Measurements from ENCODE around the gene BBIP1. TPM values are rescaled to one million over a fixed set of nuclear protein-coding genes. Genes with fewer than 3 reads are reported as not detected.

BBIP1 gene
- polyA plus RNA-seq, 3 donors, result 16.2 to 41.1 (median 26.6) TPM

DNA sequence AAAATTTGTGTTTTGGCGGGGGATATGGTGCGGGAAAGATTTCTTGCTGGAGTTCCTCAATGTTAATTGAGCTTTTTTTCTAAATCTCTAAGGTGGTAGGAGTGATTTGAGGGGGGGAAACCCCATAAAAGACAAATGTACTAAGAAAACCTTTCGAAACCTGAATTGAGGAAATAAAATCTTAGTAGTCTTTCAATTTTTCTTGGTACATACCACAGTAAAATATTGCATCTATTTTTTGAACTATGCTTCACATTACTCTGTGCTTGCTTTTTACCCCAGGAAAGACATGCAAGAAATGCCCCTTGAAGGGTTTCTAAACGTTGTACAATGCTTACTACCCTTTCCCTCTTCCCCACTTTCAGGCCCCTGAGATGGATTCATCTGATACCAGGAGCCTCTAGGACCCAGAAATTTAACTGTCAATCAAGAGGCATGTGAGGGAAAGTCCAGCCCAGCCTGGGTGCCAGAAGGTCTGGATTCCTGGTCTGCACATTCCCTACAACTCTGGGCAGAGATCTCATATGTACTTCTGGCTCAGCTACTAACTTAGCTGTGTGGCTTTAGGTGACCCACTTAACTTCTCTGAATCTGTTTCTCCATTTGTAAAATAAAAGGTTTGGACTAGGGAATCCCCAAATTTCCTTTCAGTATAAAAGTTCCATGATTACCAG, 53.0 kb downstream of the BBIP1 start:
- no peaks in the 10 kb centered on the region for H3K36me3 ChIP-seq (replicated peaks in 1 of 2; ENCODE audit: control insufficient read depth in 1 of 2, insufficient read depth in 2 of 2, low read length in 2 of 2)
- peak overlapping the region in 1 of 3 experiments; percentile 68 for H3K4me3 ChIP-seq (replicated peaks in 1 of 3; ENCODE audit: low read depth in 2 of 3, low read length in 3 of 3)
- H3K4me1 ChIP-seq (ENCODE audit: control insufficient read depth in 1 of 2, insufficient read depth in 2 of 2, low read length in 2 of 2), result peaks cover 90% of the 10 kb centered on the region in 2 donors
- no peak for TF ChIP-seq CTCF (IDR thresholded peaks at IDR 0.05)
- H3K9ac ChIP-seq (ENCODE audit: insufficient read depth, low read length, poor library complexity, severe bottlenecking), result no peak overlapping the region
- H3K27me3 ChIP-seq (ENCODE audit: control insufficient read depth in 2 of 2, insufficient read depth in 2 of 2, low read length in 2 of 2), result no peaks in the 10 kb centered on the region
- H3K36me3 Mint-ChIP-seq, result no peaks in the 10 kb centered on the region
- no CpG with 5 or more reads among the region's 4 CpGs for WGBS (ENCODE audit: insufficient coverage)
- H4K20me1 ChIP-seq (ENCODE audit: insufficient read depth, low read length), result no peaks in the 10 kb centered on the region
- H3K4me3 Mint-ChIP-seq, result peak overlapping the region in 1 of 2 donors; percentile 91
- peaks cover 3% of the 10 kb centered on the region for H3K79me2 ChIP-seq (ENCODE audit: insufficient read depth, low read length)
- H3K27ac Mint-ChIP-seq, result peak overlapping the region; percentile 95 to 99 (median 98)
- H3K4me2 ChIP-seq (replicated peaks; ENCODE audit: extremely low read depth, low read length, poor library complexity, severe bottlenecking), result peak overlapping the region; percentile 71
- H2AFZ ChIP-seq (ENCODE audit: insufficient read depth, low read depth, low read length, poor library complexity, severe bottlenecking), result no peak overlapping the region
- peak in 2 of 3 donors; percentile 62 to 63 for DNase-seq
- H3K27me3 Mint-ChIP-seq (ENCODE audit: low read depth in 3 of 3), result peaks cover 0 to 3% (median 0%) of the 10 kb centered on the region in 3 donors
- H3K27ac ChIP-seq (ENCODE audit: low read depth in 1 of 2, low read length in 2 of 2), result peak overlapping the region; percentile 98
- intact Hi-C loops (cut with micrococcal nuclease), result no loop called here
- H3K9me3 ChIP-seq (replicated peaks in 1 of 2; ENCODE audit: control insufficient read depth in 1 of 2, insufficient read depth in 1 of 2, low read length in 2 of 2), result no peaks in the 10 kb centered on the region
- no peaks in the 10 kb centered on the region for H3K9me3 Mint-ChIP-seq
- H3K4me1 Mint-ChIP-seq, result peaks cover 92% of the 10 kb centered on the region

DNA sequence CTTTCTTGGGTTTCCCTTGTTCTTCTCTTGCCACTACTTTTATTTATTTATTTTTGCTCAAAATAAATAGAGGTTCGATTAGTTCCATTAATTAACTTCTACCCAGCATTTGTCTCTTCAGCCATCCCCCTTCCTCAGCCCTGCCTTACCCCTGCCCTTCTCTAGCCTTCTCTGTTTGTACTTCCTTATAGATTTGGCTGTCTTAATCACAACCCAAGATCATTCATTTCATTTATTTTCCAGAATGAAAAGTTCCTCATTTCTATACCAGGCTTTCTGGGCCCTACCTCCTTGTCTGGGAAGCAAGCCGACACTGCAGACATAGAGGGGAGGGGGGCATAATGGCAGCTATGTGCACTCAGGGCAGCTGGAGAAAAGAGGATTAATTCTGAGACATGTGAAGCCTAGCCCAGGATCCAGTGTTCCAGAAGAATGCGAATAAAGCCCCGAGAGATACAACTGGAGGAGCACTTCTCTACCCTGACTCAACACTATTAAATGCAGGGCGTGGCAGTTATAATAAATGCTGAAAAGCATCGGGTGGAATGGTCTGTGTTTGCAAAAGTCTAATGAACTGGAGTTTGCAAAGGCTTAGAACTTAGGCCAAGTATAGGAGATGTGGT, 53.7 kb downstream of the BBIP1 start:
- Histone ChIP-seq H3K4me1 (ENCODE audit: control insufficient read depth in 1 of 2, insufficient read depth in 2 of 2, low read length in 2 of 2) (peaks cover 90% of the 10 kb centered on the region in 2 donors), H3K4me2 (replicated peaks; ENCODE audit: extremely low read depth, low read length, poor library complexity, severe bottlenecking) (peak overlapping the region; percentile 71), H3K4me3 (replicated peaks in 1 of 3; ENCODE audit: low read depth in 2 of 3, low read length in 3 of 3) (peak overlapping the region in 2 of 3 experiments; percentile 26 to 68), H3K27me3 (ENCODE audit: control insufficient read depth in 2 of 2, insufficient read depth in 2 of 2, low read length in 2 of 2) (no peaks in the 10 kb centered on the region), H4K20me1 (ENCODE audit: insufficient read depth, low read length) (no peaks in the 10 kb centered on the region), H2AFZ (ENCODE audit: insufficient read depth, low read depth, low read length, poor library complexity, severe bottlenecking) (no peak overlapping the region), H3K9me3 (replicated peaks in 1 of 2; ENCODE audit: control insufficient read depth in 1 of 2, insufficient read depth in 1 of 2, low read length in 2 of 2) (no peaks in the 10 kb centered on the region), H3K36me3 (replicated peaks in 1 of 2; ENCODE audit: control insufficient read depth in 1 of 2, insufficient read depth in 2 of 2, low read length in 2 of 2) (no peaks in the 10 kb centered on the region), H3K9ac (ENCODE audit: insufficient read depth, low read length, poor library complexity, severe bottlenecking) (peak overlapping the region; percentile 73), H3K27ac (ENCODE audit: low read depth in 1 of 2, low read length in 2 of 2) (peak overlapping the region; percentile 98), H3K79me2 (ENCODE audit: insufficient read depth, low read length) (no peaks in the 10 kb centered on the region)
- peaks cover 0 to 2% of the 10 kb centered on the region in 2 donors for H3K36me3 Mint-ChIP-seq
- WGBS (ENCODE audit: insufficient coverage), result 0% methylated on average over 1 of the region's 6 CpGs
- peaks cover 92% of the 10 kb centered on the region for H3K4me1 Mint-ChIP-seq
- peak overlapping the region; percentile 95 to 99 (median 98) for H3K27ac Mint-ChIP-seq
- peak overlapping the region; percentile 58 to 91 for H3K4me3 Mint-ChIP-seq
- H3K27me3 Mint-ChIP-seq (ENCODE audit: low read depth in 3 of 3), result peaks cover 0 to 3% (median 0%) of the 10 kb centered on the region in 3 donors
- no peaks in the 10 kb centered on the region for H3K9me3 Mint-ChIP-seq
- no peak for TF ChIP-seq CTCF (IDR thresholded peaks at IDR 0.05)
- DNase-seq, result peak in 2 of 3 donors; percentile 48 to 50
- intact Hi-C loops (cut with micrococcal nuclease), result no loop called here

All from CD14-positive monocyte (primary cell).